Right lobe of liver (tissue), 4 donors: ENCODE data around the gene USP38.

Experiments used
- POLR2A ChIP-seq: fragments of 450-650 bp; IDR thresholded peaks from one replicate; pipeline ENCODE4 v1.6.1; 2017; ENCODE audit warnings: antibody characterized with exemption, mild to moderate bottlenecking
- TF ChIP-seq, protein P1 (sequence below), 4 donors: fragments of 200-600 bp in 3 of 4; fragments of 450-650 bp in 1 of 4; IDR thresholded peaks; one replicate each; pipeline versions ENCODE4 v1.5.1 to v1.8.0; 2016 to 2022; ENCODE audit warnings: antibody characterized with exemption in 4 of 4, mild to moderate bottlenecking in 2 of 4
- donor health status: DM: no; HTN: no; CAD: no.
- donor health status: DM: no; HTN: no; CAD: no.
- donor health status: DM: no; HTN: yes; CAD: no.

DNA sequence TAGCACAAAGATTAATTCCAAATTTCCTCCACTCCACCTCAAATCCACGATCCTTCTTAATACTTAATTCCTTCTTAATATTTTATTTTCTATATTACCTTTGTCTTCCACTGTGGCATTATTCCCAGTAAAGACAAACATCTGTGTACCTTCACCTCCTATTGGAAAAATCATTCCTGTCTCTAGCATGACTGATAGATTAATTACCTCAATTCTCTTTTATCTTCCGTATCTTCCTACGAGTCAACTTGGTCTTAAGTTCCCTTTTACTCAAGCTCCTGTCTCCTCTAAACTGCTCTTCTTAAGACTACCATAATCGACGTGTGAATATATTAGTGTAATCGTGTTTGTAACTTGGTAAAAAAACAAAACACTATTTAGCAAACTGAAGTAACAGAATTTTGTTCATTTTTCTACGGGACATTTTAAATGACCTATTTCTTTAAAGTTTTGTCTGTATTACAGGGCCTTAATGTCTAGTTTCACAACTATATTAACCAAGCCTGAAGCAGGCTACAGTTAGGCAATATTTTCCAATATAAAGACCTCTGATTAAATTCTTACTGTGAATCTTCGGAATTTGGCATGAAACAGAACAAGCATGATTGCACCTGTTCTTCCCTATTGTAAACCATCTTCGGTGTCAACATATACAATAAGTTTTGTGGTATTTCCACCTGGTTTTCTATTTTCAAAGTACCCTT, 1.1 kb upstream of the USP38 start:
- TF ChIP-seq, protein P1, sequence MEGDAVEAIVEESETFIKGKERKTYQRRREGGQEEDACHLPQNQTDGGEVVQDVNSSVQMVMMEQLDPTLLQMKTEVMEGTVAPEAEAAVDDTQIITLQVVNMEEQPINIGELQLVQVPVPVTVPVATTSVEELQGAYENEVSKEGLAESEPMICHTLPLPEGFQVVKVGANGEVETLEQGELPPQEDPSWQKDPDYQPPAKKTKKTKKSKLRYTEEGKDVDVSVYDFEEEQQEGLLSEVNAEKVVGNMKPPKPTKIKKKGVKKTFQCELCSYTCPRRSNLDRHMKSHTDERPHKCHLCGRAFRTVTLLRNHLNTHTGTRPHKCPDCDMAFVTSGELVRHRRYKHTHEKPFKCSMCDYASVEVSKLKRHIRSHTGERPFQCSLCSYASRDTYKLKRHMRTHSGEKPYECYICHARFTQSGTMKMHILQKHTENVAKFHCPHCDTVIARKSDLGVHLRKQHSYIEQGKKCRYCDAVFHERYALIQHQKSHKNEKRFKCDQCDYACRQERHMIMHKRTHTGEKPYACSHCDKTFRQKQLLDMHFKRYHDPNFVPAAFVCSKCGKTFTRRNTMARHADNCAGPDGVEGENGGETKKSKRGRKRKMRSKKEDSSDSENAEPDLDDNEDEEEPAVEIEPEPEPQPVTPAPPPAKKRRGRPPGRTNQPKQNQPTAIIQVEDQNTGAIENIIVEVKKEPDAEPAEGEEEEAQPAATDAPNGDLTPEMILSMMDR (IDR thresholded peaks at IDR 0.05), result no peak
- no peak for TF ChIP-seq POLR2A
